IMR-90 (cell line): ENCODE results near the gene ATG101. TPM values are rescaled to one million over a fixed set of nuclear protein-coding genes. Genes with fewer than 3 reads are reported as not detected.

Experiments used
- ATAC-seq: fragments of 200-7000 bp; cut with Tn5 transposase; 2 replicates; pipeline ENCODE4 v1.9.1; 2020; ENCODE audit warnings: low read depth, mild to moderate bottlenecking, moderate library complexity
- BruUV-seq: library from RNA; stranded (reverse); fragments of 400-500 nt; replicated peaks from 2 replicates; lab custom pipeline; 2021; lab: Mats Ljungman, UMichigan
- CTCF ChIA-PET: fragments of 300-600 bp; formaldehyde crosslinking; extraction: SDS; loops from one replicate; lab custom pipeline; 2021; ENCODE audit warnings: antibody characterized with exemption; lab: Yijun Ruan, JAX
- POLR2A ChIA-PET: fragments of 300-600 bp; sonication (Branson Sonifier 250); formaldehyde crosslinking; loops from one replicate; lab custom pipeline; 2022; ENCODE audit warnings: antibody characterized with exemption; ENCODE audit not compliant: unreplicated experiment; lab: Charles Lee
- DNase-seq: peaks from one replicate; pipeline ENCODE4 v3.0.0; 2013
- H2AFZ ChIP-seq: replicated peaks from 2 replicates; pipeline ENCODE3; 2013; ENCODE audit warnings: low read length, mild to moderate bottlenecking; ENCODE audit not compliant: poor library complexity
- H2AK5ac ChIP-seq: 2 replicates; pipeline ENCODE4 v1.6.1; 2013; ENCODE audit warnings: low read depth, low read length, inconsistent platforms
- H2AK9ac ChIP-seq: replicated peaks from 2 replicates; pipeline ENCODE3; 2013; ENCODE audit warnings: mild to moderate bottlenecking, low read depth, low read length, moderate library complexity; ENCODE audit not compliant: poor library complexity
- H2BK120ac ChIP-seq: 2 replicates; pipeline ENCODE4 v1.6.1; 2013; ENCODE audit warnings: low read depth, low read length, inconsistent platforms
- H2BK15ac ChIP-seq: 3 replicates; pipeline ENCODE4 v1.6.1; 2013; ENCODE audit warnings: low read depth, low read length, inconsistent platforms
- H2BK20ac ChIP-seq: 2 replicates; pipeline ENCODE4 v1.6.1; 2013; ENCODE audit warnings: low read depth, mild to moderate bottlenecking, inconsistent platforms, low read length, moderate library complexity
- H2BK5ac ChIP-seq: 2 replicates; pipeline ENCODE4 v1.6.1; 2013; ENCODE audit warnings: mild to moderate bottlenecking, low read depth, low read length, inconsistent platforms; ENCODE audit not compliant: poor library complexity, severe bottlenecking
- H3K14ac ChIP-seq: replicated peaks from 2 replicates; pipeline ENCODE4 v1.6.1; 2013; ENCODE audit warnings: low read depth, low read length, inconsistent platforms
- H3K18ac ChIP-seq: 2 replicates; pipeline ENCODE4 v1.6.1; 2013; ENCODE audit warnings: low read depth, low read length, control low read depth
- H3K23ac ChIP-seq: 2 replicates; pipeline ENCODE4 v1.6.1; 2013; ENCODE audit warnings: low read depth, low read length, inconsistent platforms
- H3K27ac ChIP-seq: 2 replicates; pipeline ENCODE4 v1.5.1; 2013; ENCODE audit warnings: mild to moderate bottlenecking, control low read depth, low read length; ENCODE audit not compliant: insufficient read depth
- H3K27me3 ChIP-seq: 2 replicates; pipeline ENCODE4 v1.6.1; 2013; ENCODE audit warnings: low read length; ENCODE audit not compliant: control insufficient read depth, insufficient read depth
- H3K36me3 ChIP-seq: 2 replicates; pipeline ENCODE4 v1.6.1; 2013; ENCODE audit warnings: low read length, mixed read lengths; ENCODE audit not compliant: control insufficient read depth, insufficient read depth
- H3K4ac ChIP-seq: 2 replicates; pipeline ENCODE4 v1.6.1; 2013; ENCODE audit warnings: low read depth, low read length, inconsistent platforms
- H3K4me1 ChIP-seq: 2 replicates; pipeline ENCODE4 v1.6.1; 2013; ENCODE audit warnings: low read length, mixed read lengths; ENCODE audit not compliant: control insufficient read depth, insufficient read depth
- H3K4me2 ChIP-seq: 2 replicates; pipeline ENCODE4 v1.6.1; 2013; ENCODE audit warnings: low read depth, mild to moderate bottlenecking, control low read depth, low read length, moderate library complexity
- H3K4me3 ChIP-seq: 2 replicates; pipeline ENCODE4 v1.5.1; 2013; ENCODE audit warnings: low read depth, mild to moderate bottlenecking, control low read depth, low read length, moderate library complexity; ENCODE audit not compliant: insufficient read depth
- H3K56ac ChIP-seq: 2 replicates; pipeline ENCODE4 v1.6.1; 2013; ENCODE audit warnings: low read length, inconsistent platforms; ENCODE audit not compliant: insufficient read depth; ENCODE audit errors: extremely low read depth
- H3K79me1 ChIP-seq, 2 experiments: 2 replicates each; pipeline ENCODE4 v1.6.1; 2013; ENCODE audit warnings: low read length in 2 of 2, inconsistent platforms in 1 of 2, low read depth in 1 of 2
- H3K9ac ChIP-seq: 2 replicates; pipeline ENCODE4 v1.6.1; 2013; ENCODE audit warnings: low read depth, low read length, control low read depth
- H3K9me1 ChIP-seq: 2 replicates; pipeline ENCODE4 v1.6.1; 2013; ENCODE audit warnings: low read length, inconsistent platforms; ENCODE audit not compliant: insufficient read depth
- H3K9me3 ChIP-seq: 2 replicates; pipeline ENCODE4 v1.6.1; 2013; ENCODE audit warnings: low read length; ENCODE audit not compliant: control insufficient read depth, insufficient read depth
- H4K20me1 ChIP-seq: 2 replicates; pipeline ENCODE4 v1.6.1; 2013; ENCODE audit warnings: low read length, inconsistent platforms; ENCODE audit not compliant: insufficient read depth
- H4K5ac ChIP-seq: 2 replicates; pipeline ENCODE4 v1.6.1; 2013; ENCODE audit warnings: mild to moderate bottlenecking, low read depth, low read length, control low read depth
- H4K8ac ChIP-seq, 2 experiments: 2 replicates each; pipeline ENCODE4 v1.6.1; 2013; ENCODE audit warnings: low read depth in 2 of 2, low read length in 2 of 2, control low read depth in 1 of 2, inconsistent platforms in 1 of 2
- H4K91ac ChIP-seq: 2 replicates; pipeline ENCODE4 v1.6.1; 2013; ENCODE audit warnings: low read depth, low read length, inconsistent platforms; ENCODE audit not compliant: insufficient read depth
- BHLHE40 ChIP-seq: fragments of 150-350 bp; IDR thresholded peaks from 2 replicates; pipeline ENCODE4 v1.6.1; 2016; ENCODE audit warnings: mild to moderate bottlenecking, low read depth, low read length
- CEBPB ChIP-seq: IDR thresholded peaks from 2 replicates; pipeline ENCODE4 v1.6.1; 2012; ENCODE audit warnings: low read depth, low read length, improper control_type of control experiment
- CTCF ChIP-seq: conservative IDR thresholded peaks from 2 replicates; pipeline ENCODE4 v1.5.1; 2012; ENCODE audit warnings: mild to moderate bottlenecking, low read depth, low read length, improper control_type of control experiment
- FOS ChIP-seq: fragments of 150-350 bp; IDR thresholded peaks from 2 replicates; pipeline ENCODE4 v1.6.1; 2016; ENCODE audit warnings: low read depth, low read length
- MAFK ChIP-seq: IDR thresholded peaks from 2 replicates; pipeline ENCODE4 v1.6.1; 2012; ENCODE audit warnings: low read depth, low read length, improper control_type of control experiment
- MAZ ChIP-seq: IDR thresholded peaks from 2 replicates; pipeline ENCODE4 v1.6.1; 2012; ENCODE audit warnings: low read depth, mild to moderate bottlenecking, low read length, improper control_type of control experiment, moderate library complexity, borderline replicate concordance
- MXI1 ChIP-seq: IDR thresholded peaks from 2 replicates; pipeline ENCODE4 v1.6.1; 2012; ENCODE audit warnings: low read depth, mild to moderate bottlenecking, low read length, moderate library complexity, borderline replicate concordance
- NFE2L2 ChIP-seq: fragments of 150-350 bp; IDR thresholded peaks from 2 replicates; pipeline ENCODE4 v1.6.1; 2016; ENCODE audit warnings: low read depth, mild to moderate bottlenecking, low read length
- POLR2A ChIP-seq: IDR thresholded peaks from 2 replicates; pipeline ENCODE4 v1.6.1; 2012; ENCODE audit warnings: mild to moderate bottlenecking, low read depth, low read length
- RAD21 ChIP-seq: IDR thresholded peaks from 2 replicates; pipeline ENCODE4 v1.6.1; 2012; ENCODE audit warnings: low read length, improper control_type of control experiment
- RCOR1 ChIP-seq: IDR thresholded peaks from 2 replicates; pipeline ENCODE4 v1.6.1; 2012; ENCODE audit warnings: mild to moderate bottlenecking, low read length, improper control_type of control experiment; ENCODE audit not compliant: insufficient replicate concordance
- RFX5 ChIP-seq: IDR thresholded peaks from 2 replicates; pipeline ENCODE4 v1.8.0; 2012; ENCODE audit warnings: low read depth, mild to moderate bottlenecking, low read length, moderate library complexity
- SMC3 ChIP-seq: fragments of 150-350 bp; IDR thresholded peaks from 2 replicates; pipeline ENCODE4 v1.6.1; 2016; ENCODE audit warnings: low read depth, mild to moderate bottlenecking, antibody characterized with exemption, low read length, moderate library complexity
- USF2 ChIP-seq: fragments of 150-350 bp; IDR thresholded peaks from 2 replicates; pipeline ENCODE4 v1.6.1; 2017; ENCODE audit warnings: mild to moderate bottlenecking, antibody characterized with exemption, low read length, low read depth
- WGBS, 2 experiments: methylation state at CpG; one replicate each; pipeline versions ENCODE4 v1.1.5 to v1.1.7; 2013; ENCODE audit warnings: missing lambda C conversion rate in 2 of 2; ENCODE audit not compliant: insufficient read length in 1 of 2; ENCODE audit errors: extremely low coverage in 2 of 2; 5-methylcytosine and 5-hydroxymethylcytosine counted together
- dilution Hi-C: fragments of 300-500 bp; cut with HindIII; formaldehyde crosslinking; loops from one replicate; pipeline ENCODE4 v1.14.3; 2018; ENCODE audit warnings: low sequenced_read_pairs; ENCODE audit not compliant: unreplicated experiment
- in situ Hi-C: fragments of 300-500 bp; cut with MboI; formaldehyde crosslinking; loops from 3 replicates; pipeline ENCODE4 v1.14.3; 2019; ENCODE audit warnings: low sequenced_read_pairs, inconsistent platforms, mixed read lengths
- intact Hi-C: fragments of 100-400 bp; cut with micrococcal nuclease; formaldehyde crosslinking; loops from 2 replicates; pipeline ENCODE4 v1.10.0; 2022
- polyA plus RNA-seq, 3 experiments: library from polyadenylated mRNA; depleted of rRNA; stranded (reverse); fragments of >200 nt; gene quantifications; 2 replicates each; pipeline ENCODE4 v1.2.3, GENCODE V29; 2012; ENCODE audit warnings: low replicate concordance in 1 of 3
- total RNA-seq: library from RNA; depleted of rRNA; stranded (reverse); fragments of >200 nt; gene quantifications from 2 replicates; pipeline ENCODE4 v1.2.3, GENCODE V29; 2012
- TF ChIP-seq, protein P1 (sequence below): fragments of 150-350 bp; IDR thresholded peaks from 2 replicates; pipeline ENCODE4 v1.6.1; 2016; ENCODE audit warnings: low read depth, mild to moderate bottlenecking, low read length, moderate library complexity, borderline replicate concordance

Gene ATG101
- total and polyA plus RNA-seq, 2 of the 4 experiments (the other 2 are of a cell fraction), result 93.9 to 167 TPM

GRCh38 chr12:52123487-52124186 lies 53.9 kb downstream of the ATG101 start:
- no peak overlapping the region for H2BK120ac ChIP-seq
- no peak overlapping the region for H2BK20ac ChIP-seq
- no peaks in the 10 kb centered on the region for H3K79me1 ChIP-seq
- H2BK5ac ChIP-seq, result no peak overlapping the region
- in situ Hi-C loops (loop anchor here (5.0 kb wide), 1 partner anchor 101 kb away; no protein-coding TSS in a partner anchor), dilution Hi-C loops (no loop called here), intact Hi-C loops (no loop called here)
- ChIA-PET POLR2A (no interaction called here), CTCF (interaction anchor here (2.6 kb wide), 1 partner anchor 98 kb away, joined by 17 read pairs; no protein-coding TSS in a partner anchor)
- no peak overlapping the region for H2BK15ac ChIP-seq
- no TSS peak for BruUV-seq
- ATAC-seq (no peak), DNase-seq (no peak)
- peaks cover 5% of the 10 kb centered on the region; the same call in 1 of the 2 replicates for H3K27me3 ChIP-seq
- H3K9me3 ChIP-seq, result no peaks in the 10 kb centered on the region
- no peaks in the 10 kb centered on the region for H3K36me3 ChIP-seq
- no peak overlapping the region for H3K9ac ChIP-seq
- H4K8ac ChIP-seq, result no peak overlapping the region
- H3K4me2 ChIP-seq, result no peak overlapping the region
- no peak overlapping the region for H3K27ac ChIP-seq
- H2AFZ ChIP-seq, result no peak overlapping the region
- no peaks in the 10 kb centered on the region for H3K4me1 ChIP-seq
- no peak overlapping the region for H3K14ac ChIP-seq
- H3K4ac ChIP-seq, result no peak overlapping the region
- no peak overlapping the region for H3K56ac ChIP-seq
- no peak overlapping the region for H3K4me3 ChIP-seq
- no peaks in the 10 kb centered on the region; the same call in 1 of the 2 replicates for H3K9me1 ChIP-seq
- H3K23ac ChIP-seq, result no peak overlapping the region
- WGBS, 2 experiments, result no CpG with 5 or more reads among the region's 8 CpGs
- H4K20me1 ChIP-seq, result no peaks in the 10 kb centered on the region
- no peak overlapping the region for H4K91ac ChIP-seq
- H4K5ac ChIP-seq, result no peak overlapping the region
- no peak overlapping the region for H3K18ac ChIP-seq
- H2AK5ac ChIP-seq, result no peak overlapping the region
- no peak for TF ChIP-seq RCOR1
- TF ChIP-seq BHLHE40, result no peak
- TF ChIP-seq MAZ, result no peak
- no peak for TF ChIP-seq SMC3
- TF ChIP-seq POLR2A, result no peak
- no peak for TF ChIP-seq CEBPB
- no peak for TF ChIP-seq MXI1
- TF ChIP-seq CTCF, result no peak
- no peak for TF ChIP-seq NFE2L2
- TF ChIP-seq MAFK, result no peak
- no peak for TF ChIP-seq RAD21
- TF ChIP-seq, protein P1, sequence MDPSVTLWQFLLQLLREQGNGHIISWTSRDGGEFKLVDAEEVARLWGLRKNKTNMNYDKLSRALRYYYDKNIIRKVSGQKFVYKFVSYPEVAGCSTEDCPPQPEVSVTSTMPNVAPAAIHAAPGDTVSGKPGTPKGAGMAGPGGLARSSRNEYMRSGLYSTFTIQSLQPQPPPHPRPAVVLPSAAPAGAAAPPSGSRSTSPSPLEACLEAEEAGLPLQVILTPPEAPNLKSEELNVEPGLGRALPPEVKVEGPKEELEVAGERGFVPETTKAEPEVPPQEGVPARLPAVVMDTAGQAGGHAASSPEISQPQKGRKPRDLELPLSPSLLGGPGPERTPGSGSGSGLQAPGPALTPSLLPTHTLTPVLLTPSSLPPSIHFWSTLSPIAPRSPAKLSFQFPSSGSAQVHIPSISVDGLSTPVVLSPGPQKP, result no peak
- no peak for TF ChIP-seq RFX5
- TF ChIP-seq USF2, result no peak
- no peak for TF ChIP-seq FOS
- H2AK9ac ChIP-seq, result no peak overlapping the region
